ENCODE results near the gene LRWD1.
"Not testable (repeated sequence)": the region's sequence is repeated elsewhere in the genome, so short reads cannot be mapped to it uniquely, and the experiment has no call there.

Gene LRWD1

GRCh38 chr7:102496861-102497260 lies 32.1 kb downstream of the LRWD1 start:
- not testable (repeated sequence) for DNase-seq (ENCODE audit: low read depth)

DNA sequence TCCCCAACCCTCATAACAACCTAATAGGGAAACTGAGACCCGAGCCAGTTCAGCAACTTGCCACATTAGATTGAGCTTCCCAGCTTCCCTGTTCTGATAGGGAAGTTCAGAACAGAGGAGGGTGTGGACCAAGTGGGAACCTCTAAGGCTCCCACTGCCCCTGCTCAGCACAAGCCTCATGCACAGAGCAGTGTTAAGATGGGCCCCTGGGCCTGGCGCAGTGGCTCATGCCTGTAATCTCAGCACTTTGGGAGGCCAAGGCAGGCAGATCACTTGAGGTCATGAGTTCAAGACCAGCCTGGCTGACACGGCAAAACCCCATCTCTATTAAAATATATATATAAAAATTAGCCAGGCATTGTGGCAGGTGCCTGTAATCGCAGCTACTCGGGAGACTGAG lies 32.5 kb downstream of the LRWD1 start:
- DNase-seq (ENCODE audit: low read depth), result not testable (repeated sequence)

DNA sequence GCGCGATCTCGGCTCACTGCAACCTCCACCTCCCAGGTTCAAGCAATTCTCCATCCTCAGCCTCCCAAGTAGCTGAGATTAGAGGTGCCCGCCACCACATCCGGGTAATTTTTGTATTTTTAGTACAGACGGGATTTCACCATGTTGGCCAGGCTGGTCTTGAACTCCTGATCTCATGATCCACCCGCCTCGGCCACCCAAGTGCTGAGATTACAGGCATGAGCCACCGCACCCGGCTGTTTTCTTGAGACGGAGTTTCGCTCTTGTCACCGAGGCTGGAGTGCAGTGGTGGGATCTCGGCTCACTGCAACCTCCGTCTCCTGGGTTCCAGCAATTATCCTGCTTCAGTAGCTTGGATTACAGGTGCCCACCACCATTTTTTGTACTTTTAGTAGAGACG lies 33.5 kb downstream of the LRWD1 start:
- not testable (repeated sequence) for DNase-seq (ENCODE audit: low read depth)

GRCh38 chr7:102503141-102503540 lies 38.4 kb downstream of the LRWD1 start:
- DNase-seq (ENCODE audit: low read depth), result not testable (repeated sequence)

- not testable (repeated sequence) for DNase-seq (ENCODE audit: low read depth)
Observed at GRCh38 chr7:102505298-102506185, 40.8 kb downstream of the LRWD1 start.

GRCh38 chr7:102507410-102508088 lies 42.8 kb downstream of the LRWD1 start:
- not testable (repeated sequence) for DNase-seq (ENCODE audit: low read depth)

DNA sequence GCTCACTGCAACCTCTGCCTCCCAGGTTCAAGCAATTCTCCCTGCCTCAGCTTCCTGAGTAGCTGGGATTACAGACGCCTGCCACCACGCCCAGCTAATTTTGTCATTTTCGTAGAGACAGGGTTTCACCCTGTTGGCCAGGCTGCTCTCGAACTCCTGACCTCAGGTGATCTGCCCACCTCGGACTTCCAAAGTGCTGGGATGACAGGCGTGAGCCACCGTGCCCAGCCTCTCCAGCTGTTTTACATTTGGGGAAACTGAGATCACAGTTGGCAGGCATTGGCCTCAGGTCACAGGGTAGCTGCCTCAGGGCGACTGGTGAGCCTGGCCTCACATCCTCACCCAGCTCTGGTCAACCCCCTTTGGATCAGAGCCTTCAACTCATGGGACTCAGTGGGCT lies 45.8 kb downstream of the LRWD1 start:
- not testable (repeated sequence) for DNase-seq (ENCODE audit: low read depth)

GRCh38 chr7:102511860-102512522 lies 47.2 kb downstream of the LRWD1 start:
- DNase-seq (ENCODE audit: low read depth), result not testable (repeated sequence)

- DNase-seq (ENCODE audit: low read depth), result not testable (repeated sequence)
Observed at GRCh38 chr7:102512642-102513221, 47.9 kb downstream of the LRWD1 start.

GRCh38 chr7:102514881-102515721 lies 50.3 kb downstream of the LRWD1 start:
- DNase-seq (ENCODE audit: low read depth), result not testable (repeated sequence)

DNA sequence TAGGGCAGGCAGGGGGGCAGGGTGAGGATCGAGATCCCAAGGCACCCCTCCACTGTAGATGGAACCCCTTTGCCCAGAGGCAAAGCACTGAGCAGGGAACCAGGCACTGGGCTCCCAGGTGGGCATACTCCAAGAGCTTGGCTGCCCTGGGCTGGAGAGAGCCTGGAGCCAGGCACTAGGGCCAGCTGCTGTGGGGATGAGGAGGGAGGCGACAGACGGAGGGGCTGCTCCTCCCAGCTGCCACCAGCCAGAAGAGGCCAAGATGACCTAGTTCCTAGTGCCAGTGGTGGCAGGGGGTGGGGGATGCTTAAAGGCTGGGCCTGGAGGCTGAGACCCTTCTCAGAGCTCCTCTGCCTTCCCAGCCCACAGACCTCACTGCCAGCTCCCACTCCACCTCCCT lies 51.1 kb downstream of the LRWD1 start:
- DNase-seq (ENCODE audit: low read depth), result not testable (repeated sequence)

GRCh38 chr7:102516951-102517350 lies 52.2 kb downstream of the LRWD1 start:
- DNase-seq (ENCODE audit: low read depth), result not testable (repeated sequence)

DNA sequence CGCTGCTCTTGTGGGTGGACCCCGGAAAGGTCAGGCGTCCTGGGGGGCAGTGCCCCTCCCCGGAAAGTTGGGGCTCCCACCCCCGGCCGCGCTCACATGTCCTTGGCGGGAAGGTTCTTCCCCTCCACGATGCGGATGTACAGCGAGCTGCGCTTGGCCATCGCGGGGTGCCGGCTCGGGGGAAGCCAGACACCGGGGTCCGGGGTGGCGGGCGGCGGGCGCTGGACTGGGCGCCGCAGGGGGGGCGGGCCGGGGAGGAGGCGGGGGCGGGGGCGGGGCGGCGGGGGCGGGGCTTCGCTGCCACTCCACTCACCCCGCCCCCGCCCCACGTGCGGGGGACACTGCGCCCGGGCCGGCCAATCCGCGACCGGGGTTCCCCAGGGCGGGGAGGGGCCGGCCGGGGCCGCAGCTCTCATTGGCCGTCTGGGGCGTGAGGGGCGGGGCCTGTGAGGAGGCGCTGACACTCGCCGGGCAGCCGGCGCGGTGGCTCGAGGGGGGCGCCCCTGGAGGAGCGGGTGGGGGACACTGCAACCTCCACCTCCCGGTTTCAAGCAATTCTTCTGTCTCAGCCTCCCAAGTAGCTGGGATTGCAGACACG lies 52.9 kb downstream of the LRWD1 start, which contains the start of gene RASA4B:
RASA4B (minus strand) TSS at position 228 of the 598 bp plus-strand sequence; CDS start at position 161, 67 bp downstream.
- DNase-seq (ENCODE audit: low read depth), result not testable (repeated sequence)

GRCh38 chr7:102520797-102521196 lies 56.0 kb downstream of the LRWD1 start:
- not testable (repeated sequence) for DNase-seq (ENCODE audit: low read depth)

Data from non-pigmented ciliary epithelial cell (primary cell).